Measurements from ENCODE around the gene PLCH1.

PLCH1 gene

GRCh38 chr3:155772801-155773200 lies 27.9 kb upstream of the PLCH1 start:
- H3K4me1 ChIP-seq, result peaks cover 0 to 2% (median 0%) of the 10 kb centered on the region in 10 experiments; a peak in 2 of 20 replicates
- no peak overlapping the region for H3K4me2 ChIP-seq
- no peak overlapping the region for H3K9ac ChIP-seq
- TF ChIP-seq Cebpa-rat (IDR thresholded peaks at IDR 0.05), result no peak
- H3K36me3 ChIP-seq, result peaks cover 0 to 16% (median 6%) of the 10 kb centered on the region in 11 experiments; a peak in 7 of 22 replicates
- H4K20me1 ChIP-seq, result no peaks in the 10 kb centered on the region
- H3K27ac ChIP-seq, result no peak overlapping the region
- no peak overlapping the region for H3K4me3 ChIP-seq
- H3K9me3 ChIP-seq (replicated peaks in 1 of 11), result peaks cover 26 to 35% (median 29%) of the 10 kb centered on the region in 11 experiments
- H3K27me3 ChIP-seq, result no peaks in the 10 kb centered on the region

GRCh38 chr3:155771126-155771525 lies 26.3 kb upstream of the PLCH1 start:
- H3K9ac ChIP-seq, result no peak overlapping the region
- H3K36me3 ChIP-seq, result peaks cover 0 to 16% (median 6%) of the 10 kb centered on the region in 11 experiments; a peak in 7 of 22 replicates
- H3K27ac ChIP-seq, result no peak overlapping the region
- H4K20me1 ChIP-seq, result no peaks in the 10 kb centered on the region
- no peaks in the 10 kb centered on the region for H3K4me1 ChIP-seq
- peaks cover 26 to 35% (median 29%) of the 10 kb centered on the region in 11 experiments for H3K9me3 ChIP-seq (replicated peaks in 1 of 11)
- no peak for TF ChIP-seq Cebpa-rat (IDR thresholded peaks at IDR 0.05)
- no peaks in the 10 kb centered on the region for H3K27me3 ChIP-seq
- no peak overlapping the region for H3K4me3 ChIP-seq
- no peak overlapping the region for H3K4me2 ChIP-seq

- H3K4me2 ChIP-seq, result no peak overlapping the region
- H3K9me3 ChIP-seq (replicated peaks in 1 of 11), result peaks cover 24 to 26% (median 25%) of the 10 kb centered on the region in 11 experiments
- TF ChIP-seq Cebpa-rat (IDR thresholded peaks at IDR 0.05), result no peak
- H3K4me1 ChIP-seq, result no peaks in the 10 kb centered on the region
- no peak overlapping the region for H3K9ac ChIP-seq
- peaks cover 0 to 15% (median 6%) of the 10 kb centered on the region in 11 experiments; a peak in 7 of 22 replicates for H3K36me3 ChIP-seq
- H4K20me1 ChIP-seq, result no peaks in the 10 kb centered on the region
- H3K4me3 ChIP-seq, result no peak overlapping the region
- H3K27me3 ChIP-seq, result no peaks in the 10 kb centered on the region
- H3K27ac ChIP-seq, result no peak overlapping the region
These were observed 21.3 kb upstream of the PLCH1 start for GRCh38 chr3:155766206-155766605.

- peak in 2 of 11 experiments; percentile 39 to 59; a peak in 2 of 22 replicates for TF ChIP-seq Cebpa-rat (IDR thresholded peaks at IDR 0.05)
These were observed 19.1 kb upstream of the PLCH1 start for GRCh38 chr3:155763870-155764463.

GRCh38 chr3:155760653-155761052 lies 15.8 kb upstream of the PLCH1 start:
- no peaks in the 10 kb centered on the region for H3K36me3 ChIP-seq
- H3K4me3 ChIP-seq, result no peak overlapping the region
- no peaks in the 10 kb centered on the region for H3K27me3 ChIP-seq
- TF ChIP-seq Cebpa-rat (IDR thresholded peaks at IDR 0.05), result no peak
- H3K4me1 ChIP-seq, result no peaks in the 10 kb centered on the region
- no peak overlapping the region for H3K27ac ChIP-seq
- no peak overlapping the region for H3K9ac ChIP-seq
- no peaks in the 10 kb centered on the region for H4K20me1 ChIP-seq
- H3K4me2 ChIP-seq, result no peak overlapping the region
- no peaks in the 10 kb centered on the region for H3K9me3 ChIP-seq (replicated peaks in 1 of 11)

More at GRCh38 chr3:155763870-155764463, 19.1 kb upstream of the PLCH1 start:
- Histone ChIP-seq H3K36me3 (no peaks in the 10 kb centered on the region), H3K9ac (no peak overlapping the region), H3K27ac (no peak overlapping the region), H3K4me2 (no peak overlapping the region), H3K9me3 (replicated peaks in 1 of 11) (peaks cover 1 to 4% (median 3%) of the 10 kb centered on the region in 11 experiments; a peak in 15 of 22 replicates), H3K27me3 (no peaks in the 10 kb centered on the region), H3K4me1 (no peaks in the 10 kb centered on the region), H4K20me1 (no peaks in the 10 kb centered on the region), H3K4me3 (no peak overlapping the region)

GRCh38 chr3:155757577-155757976 lies 12.7 kb upstream of the PLCH1 start:
- no peak overlapping the region for H3K9ac ChIP-seq
- H3K27ac ChIP-seq, result no peak overlapping the region

GRCh38 chr3:155753038-155753639 lies 8.3 kb upstream of the PLCH1 start:
- Histone ChIP-seq H3K4me3 (no peak overlapping the region), H3K4me1 (no peaks in the 10 kb centered on the region), H3K27ac (no peak overlapping the region), H4K20me1 (no peaks in the 10 kb centered on the region), H3K36me3 (no peaks in the 10 kb centered on the region), H3K4me2 (no peak overlapping the region), H3K9ac (no peak overlapping the region), H3K27me3 (peaks cover 0 to 1% (median 0%) of the 10 kb centered on the region in 11 experiments; a peak in 1 of 22 replicates), H3K9me3 (replicated peaks in 1 of 11) (no peaks in the 10 kb centered on the region)
- no peak for TF ChIP-seq Cebpa-rat (IDR thresholded peaks at IDR 0.05)

More at GRCh38 chr3:155757577-155757976, 12.7 kb upstream of the PLCH1 start:
- H3K4me1 ChIP-seq, result no peaks in the 10 kb centered on the region
- no peaks in the 10 kb centered on the region for H3K9me3 ChIP-seq (replicated peaks in 1 of 11)
- H3K4me3 ChIP-seq, result no peak overlapping the region
- H3K27me3 ChIP-seq, result no peaks in the 10 kb centered on the region
- TF ChIP-seq Cebpa-rat (IDR thresholded peaks at IDR 0.05), result no peak
- no peak overlapping the region for H3K4me2 ChIP-seq
- no peaks in the 10 kb centered on the region for H3K36me3 ChIP-seq
- H4K20me1 ChIP-seq, result no peaks in the 10 kb centered on the region

- Histone ChIP-seq H3K27ac (no peak overlapping the region), H3K9me3 (replicated peaks in 1 of 11) (no peaks in the 10 kb centered on the region), H4K20me1 (peaks cover 0 to 9% (median 0%) of the 10 kb centered on the region in 11 experiments; a peak in 2 of 22 replicates), H3K9ac (no peak overlapping the region), H3K4me2 (no peak overlapping the region), H3K4me3 (no peak overlapping the region), H3K36me3 (no peaks in the 10 kb centered on the region), H3K4me1 (peaks cover 5 to 21% (median 14%) of the 10 kb centered on the region in 10 experiments; a peak in 18 of 20 replicates), H3K27me3 (peaks cover 31 to 43% (median 37%) of the 10 kb centered on the region in 11 experiments)
- TF ChIP-seq Cebpa-rat (IDR thresholded peaks at IDR 0.05), result no peak
These were observed 3.9 kb upstream of the PLCH1 start for GRCh38 chr3:155748611-155749365.

- H3K4me3 ChIP-seq, result no peak overlapping the region
- TF ChIP-seq Cebpa-rat (IDR thresholded peaks at IDR 0.05), result no peak
- H3K9ac ChIP-seq, result no peak overlapping the region
- no peak overlapping the region for H3K27ac ChIP-seq
- no peaks in the 10 kb centered on the region for H3K9me3 ChIP-seq (replicated peaks in 1 of 11)
- no peak overlapping the region for H3K4me2 ChIP-seq
- H3K27me3 ChIP-seq, result peaks cover 39 to 52% (median 46%) of the 10 kb centered on the region in 11 experiments
- peaks cover 0 to 9% (median 0%) of the 10 kb centered on the region in 11 experiments; a peak in 2 of 22 replicates for H4K20me1 ChIP-seq
- peaks cover 5 to 26% (median 18%) of the 10 kb centered on the region in 10 experiments; a peak in 18 of 20 replicates for H3K4me1 ChIP-seq
- H3K36me3 ChIP-seq, result no peaks in the 10 kb centered on the region
These were observed 3.0 kb upstream of the PLCH1 start for GRCh38 chr3:155747946-155748290.
